ENCODE measurements around the gene PTPRN2. TPM values are rescaled to one million over a fixed set of nuclear protein-coding genes. Genes with fewer than 3 reads are reported as not detected.
"Not testable (repeated sequence)": the region's sequence is repeated elsewhere in the genome, so short reads cannot be mapped to it uniquely, and the experiment has no call there.

PTPRN2 gene
- total RNA-seq, 2 donors from 2014 or later, result 0.72 to 0.79 TPM

DNA sequence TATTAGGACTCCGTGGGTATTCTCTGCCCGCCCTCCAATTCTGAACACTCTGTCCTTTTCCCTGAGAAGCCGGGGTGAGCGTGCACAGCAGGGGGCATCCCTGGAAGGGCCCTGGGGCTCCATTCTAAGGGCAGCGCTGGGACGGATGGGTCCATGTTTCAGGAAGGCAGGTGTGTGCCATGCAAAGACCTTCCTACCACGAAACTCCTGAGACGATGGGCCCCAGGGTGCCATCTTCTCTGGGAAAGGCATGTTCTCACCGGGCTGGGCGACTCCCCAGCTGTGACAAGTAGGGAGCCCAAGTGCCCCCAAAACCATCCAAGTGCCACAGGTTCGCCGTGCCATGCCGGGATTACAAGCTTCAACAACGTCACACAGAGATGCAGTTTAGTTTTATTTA is 994.1 kb downstream of the PTPRN2 start:
- Mint-ChIP-seq H3K27me3 (ENCODE audit: low read depth) (no peaks in the 10 kb centered on the region), H3K4me1 (ENCODE audit: low read depth) (no peaks in the 10 kb centered on the region), H3K9me3 (no peaks in the 10 kb centered on the region), H3K4me3 (no peak overlapping the region), H3K36me3 (ENCODE audit: insufficient read depth in 2 of 2) (no peaks in the 10 kb centered on the region), H3K27ac (no peak overlapping the region)
- no peak for DNase-seq
- no peak for ATAC-seq (replicated peaks in 1 of 2)

DNA sequence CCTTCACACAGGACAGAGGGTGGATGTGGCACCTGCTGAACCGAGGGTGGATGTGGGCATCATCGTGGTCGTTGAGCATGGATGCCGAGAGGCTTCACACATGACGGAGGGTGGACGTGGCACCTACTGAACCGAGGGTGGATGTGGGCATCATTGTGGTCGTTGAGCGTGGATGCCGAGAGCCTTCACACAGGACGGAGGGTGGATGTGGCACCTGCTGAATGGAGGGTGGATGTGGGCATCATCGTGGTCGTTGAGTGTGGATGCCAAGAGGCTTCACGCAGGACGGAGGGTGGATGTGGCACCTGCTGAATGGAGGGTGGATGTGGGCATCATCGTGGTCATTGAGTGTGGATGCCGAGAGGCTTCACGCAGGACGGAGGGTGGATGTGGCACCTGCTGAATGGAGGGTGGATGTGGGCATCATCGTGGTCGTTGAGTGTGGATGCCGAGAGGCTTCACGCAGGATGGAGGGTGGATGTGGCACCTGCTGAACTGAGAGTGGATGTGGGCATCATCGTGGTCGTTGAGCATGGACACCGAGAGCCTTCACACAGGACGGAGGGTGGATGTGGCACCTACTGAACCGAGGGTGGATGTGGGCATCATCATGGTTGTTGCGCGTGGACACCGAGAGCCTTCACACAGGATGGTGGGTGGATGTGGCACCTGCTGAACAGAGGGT is 994.8 kb downstream of the PTPRN2 start:
- not testable (repeated sequence) for H3K9me3 Mint-ChIP-seq; H3K36me3 Mint-ChIP-seq (ENCODE audit: insufficient read depth in 2 of 2); ATAC-seq (replicated peaks in 1 of 2); H3K4me1 Mint-ChIP-seq (ENCODE audit: low read depth); H3K27me3 Mint-ChIP-seq (ENCODE audit: low read depth); H3K4me3 Mint-ChIP-seq; H3K27ac Mint-ChIP-seq; DNase-seq

DNA sequence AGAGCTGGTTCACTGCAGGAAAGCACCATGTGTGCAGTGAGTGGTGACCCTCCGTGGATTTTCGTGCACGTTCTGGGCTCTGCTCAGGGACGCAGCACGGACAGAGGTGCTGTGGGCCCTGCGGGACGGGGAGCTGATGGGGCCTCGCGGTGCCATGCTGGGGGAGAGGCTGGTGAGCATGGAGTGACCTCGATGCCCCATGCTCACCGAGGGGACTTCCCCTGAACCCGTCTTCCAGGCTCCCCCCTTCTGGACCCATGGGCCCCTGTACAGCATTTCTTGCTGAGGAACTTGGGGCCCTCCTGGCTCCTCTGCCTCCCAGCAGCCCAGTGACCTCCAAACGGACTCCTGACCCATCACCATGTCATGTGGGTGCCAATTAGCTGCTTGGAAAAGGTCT is 997.1 kb downstream of the PTPRN2 start:
- DNase-seq (no peak), ATAC-seq (replicated peaks in 1 of 2) (no peak)
- Mint-ChIP-seq H3K9me3 (no peaks in the 10 kb centered on the region), H3K4me3 (no peak overlapping the region), H3K27ac (no peak overlapping the region), H3K27me3 (ENCODE audit: low read depth) (peaks cover 2% of the 10 kb centered on the region), H3K36me3 (ENCODE audit: insufficient read depth in 2 of 2) (no peaks in the 10 kb centered on the region), H3K4me1 (ENCODE audit: low read depth) (peaks cover 7% of the 10 kb centered on the region)

DNA sequence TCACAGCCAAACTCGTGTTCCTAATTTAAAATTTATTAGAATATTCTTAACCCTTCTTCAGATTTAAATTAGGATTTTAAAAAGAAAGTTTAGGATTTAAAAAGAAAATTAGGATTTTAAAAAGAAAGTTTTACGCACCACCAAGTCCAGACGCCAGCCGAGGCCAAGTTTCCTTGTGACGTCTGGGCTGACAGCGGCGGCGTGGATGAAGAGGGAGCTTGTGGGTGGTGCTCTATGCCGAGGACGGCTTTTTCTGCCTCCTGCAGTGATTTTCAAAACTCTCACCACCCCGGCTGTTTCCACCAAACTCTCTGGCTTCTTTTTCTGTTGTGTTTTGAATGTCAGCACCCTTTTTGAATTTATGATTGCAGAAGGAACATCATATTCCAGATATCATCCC is 997.9 kb downstream of the PTPRN2 start:
- ATAC-seq (replicated peaks in 1 of 2), result no peak
- no peak for DNase-seq
- no peaks in the 10 kb centered on the region for H3K36me3 Mint-ChIP-seq (ENCODE audit: insufficient read depth in 2 of 2)
- H3K4me3 Mint-ChIP-seq, result no peak overlapping the region
- no peaks in the 10 kb centered on the region for H3K9me3 Mint-ChIP-seq
- H3K27ac Mint-ChIP-seq, result no peak overlapping the region
- peaks cover 12% of the 10 kb centered on the region for H3K4me1 Mint-ChIP-seq (ENCODE audit: low read depth)
- H3K27me3 Mint-ChIP-seq (ENCODE audit: low read depth), result peaks cover 9% of the 10 kb centered on the region

DNA sequence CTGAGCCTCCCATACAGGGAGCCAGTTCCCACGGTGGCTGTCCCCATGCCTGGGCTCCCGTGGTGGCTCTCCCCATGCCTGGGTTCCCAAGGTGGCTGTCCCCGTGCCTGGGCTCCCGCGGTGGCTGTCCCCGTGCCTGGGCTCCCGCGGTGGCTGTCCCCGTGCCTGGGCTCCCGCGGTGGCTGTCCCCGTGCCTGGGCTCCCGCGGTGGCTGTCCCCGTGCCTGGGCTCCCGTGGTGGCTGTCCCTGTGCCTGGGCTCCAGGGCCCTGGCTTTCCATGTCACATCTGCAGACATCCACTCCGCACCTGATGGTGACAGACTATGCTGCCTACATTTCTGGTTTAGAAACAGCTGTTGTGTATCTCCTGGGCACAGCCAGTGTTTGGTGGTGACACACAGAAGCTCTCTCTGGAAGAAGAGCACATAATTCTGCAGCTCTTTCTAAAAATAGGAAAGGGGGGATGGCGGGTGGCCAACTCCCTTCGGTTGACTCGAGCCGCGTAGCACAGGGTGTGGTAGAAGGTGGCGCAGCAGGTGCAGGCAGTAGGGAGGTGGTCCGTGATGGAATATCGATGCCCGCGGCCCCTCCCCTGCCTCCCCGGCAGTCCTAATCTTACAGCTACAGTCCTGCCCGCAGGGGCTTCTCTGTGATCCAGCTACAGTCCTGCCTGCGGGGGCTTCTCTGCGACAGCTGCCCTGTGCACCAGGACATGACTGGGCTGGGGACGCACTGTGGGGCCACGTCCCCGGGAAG is 999.6 kb downstream of the PTPRN2 start:
- Mint-ChIP-seq H3K27me3 (ENCODE audit: low read depth) (peaks cover 18% of the 10 kb centered on the region), H3K27ac (no peak overlapping the region), H3K4me1 (ENCODE audit: low read depth) (peaks cover 16% of the 10 kb centered on the region), H3K36me3 (ENCODE audit: insufficient read depth in 2 of 2) (no peaks in the 10 kb centered on the region), H3K9me3 (no peaks in the 10 kb centered on the region), H3K4me3 (no peak overlapping the region)
- no peak for ATAC-seq (replicated peaks in 1 of 2)
- DNase-seq, result no peak

DNA sequence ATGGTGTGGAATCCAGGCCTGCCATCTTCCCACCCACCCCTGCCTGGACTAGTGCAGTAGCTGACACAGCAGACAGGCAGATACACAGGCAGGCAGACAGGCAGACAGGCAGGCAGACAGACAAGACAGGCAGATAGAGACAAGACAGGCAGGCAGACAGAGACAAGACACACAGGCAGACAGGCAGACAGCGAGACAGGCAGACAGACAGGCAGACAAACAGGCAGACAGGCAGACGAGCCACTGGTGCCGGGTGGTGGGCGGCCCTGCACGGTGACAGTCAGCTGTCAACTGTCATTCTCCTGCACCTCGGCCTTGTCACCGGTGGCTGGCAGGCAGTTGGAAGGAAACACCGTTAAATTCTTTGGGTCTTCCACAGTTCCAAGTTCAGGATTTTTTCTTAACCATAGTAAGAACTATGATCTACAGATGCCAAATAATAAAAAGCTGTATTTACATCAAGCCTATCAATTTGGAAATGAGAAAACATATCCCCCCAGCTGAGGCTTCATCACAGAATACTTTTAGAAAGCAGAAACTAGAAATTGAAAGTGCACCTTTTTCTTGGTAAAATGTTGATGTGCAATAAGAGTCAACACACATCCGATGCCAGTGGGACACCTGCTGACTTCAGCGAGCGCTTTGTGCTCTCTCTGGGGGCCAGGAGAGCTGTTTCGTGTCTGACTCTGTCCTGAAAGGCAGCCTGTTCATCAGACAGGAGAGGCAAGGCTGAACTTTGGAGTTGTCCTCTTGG is 1000.4 kb downstream of the PTPRN2 start:
- Mint-ChIP-seq H3K9me3 (no peaks in the 10 kb centered on the region), H3K4me3 (no peak overlapping the region), H3K36me3 (ENCODE audit: insufficient read depth in 2 of 2) (no peaks in the 10 kb centered on the region), H3K4me1 (ENCODE audit: low read depth) (peaks cover 16% of the 10 kb centered on the region), H3K27ac (no peak overlapping the region), H3K27me3 (ENCODE audit: low read depth) (peaks cover 19% of the 10 kb centered on the region)
- DNase-seq, result no peak
- no peak for ATAC-seq (replicated peaks in 1 of 2)

DNA sequence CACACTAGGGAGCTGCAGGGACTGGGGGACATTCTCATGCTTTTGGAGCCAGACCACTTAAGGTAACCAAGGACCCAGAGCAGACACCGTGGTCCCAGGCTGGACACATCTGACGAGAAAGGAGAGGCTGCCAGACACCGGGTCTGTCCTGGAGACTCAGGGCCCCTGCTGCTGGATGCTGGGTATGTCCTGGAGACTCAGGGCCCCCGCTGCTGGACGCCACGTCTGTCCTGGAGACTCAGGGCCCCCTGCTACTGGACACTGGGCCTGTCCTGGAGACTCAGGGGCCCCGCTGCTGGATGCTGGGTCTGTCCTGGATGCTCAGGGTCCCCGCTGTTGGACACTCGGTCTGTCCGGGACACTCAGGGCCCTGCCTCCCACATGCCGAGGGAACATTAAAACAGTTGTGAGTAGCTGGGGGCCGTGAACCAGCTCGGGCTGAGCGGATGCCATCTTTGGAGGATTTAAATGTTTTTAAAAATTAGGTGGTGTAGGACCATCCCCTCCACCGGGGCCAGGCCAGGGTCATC is 1001.1 kb downstream of the PTPRN2 start:
- Mint-ChIP-seq H3K36me3 (ENCODE audit: insufficient read depth in 2 of 2) (no peaks in the 10 kb centered on the region), H3K4me3 (no peak overlapping the region), H3K4me1 (ENCODE audit: low read depth) (peaks cover 16% of the 10 kb centered on the region), H3K27me3 (ENCODE audit: low read depth) (peaks cover 19% of the 10 kb centered on the region), H3K9me3 (no peaks in the 10 kb centered on the region), H3K27ac (no peak overlapping the region)
- DNase-seq (no peak), ATAC-seq (replicated peaks in 1 of 2) (no peak)

DNA sequence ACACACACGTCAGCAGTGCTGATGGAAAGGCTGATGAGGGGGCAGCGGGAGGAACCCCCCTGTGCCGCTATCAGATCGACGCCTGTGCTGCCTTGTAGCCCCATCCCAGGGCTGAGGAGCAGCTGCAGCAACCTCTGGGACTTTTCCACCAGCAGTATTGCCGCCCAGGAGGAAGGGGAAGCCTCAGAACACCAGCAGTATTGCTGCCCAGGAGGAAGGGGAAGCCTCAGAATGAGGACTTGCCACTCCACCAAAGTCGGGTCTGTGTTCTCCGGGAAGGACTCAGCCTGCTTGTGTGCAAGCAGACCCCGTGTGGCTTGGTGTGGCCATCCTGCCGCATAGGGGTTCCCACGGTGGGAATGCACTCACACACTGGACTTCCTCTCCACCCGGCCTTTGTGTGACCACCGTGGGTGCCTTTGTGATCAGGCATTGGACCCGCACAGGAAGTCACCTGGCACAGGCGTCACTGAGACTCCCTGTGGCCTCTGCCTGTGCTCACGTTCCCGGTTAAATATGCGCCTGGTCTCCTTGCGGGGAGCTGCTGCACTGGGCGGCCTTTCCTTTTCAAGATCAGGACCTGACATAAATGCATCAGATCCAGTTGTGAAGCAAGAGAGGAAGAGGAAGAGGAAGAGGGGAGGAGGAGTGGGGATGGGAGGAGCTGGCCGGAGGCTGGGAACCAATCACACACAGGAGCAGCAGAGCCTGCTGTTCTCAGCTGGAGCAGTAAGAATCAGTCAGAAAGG is 1002.3 kb downstream of the PTPRN2 start:
- peak in 1 of 2 donors; percentile 32 for ATAC-seq (replicated peaks in 1 of 2)
- Mint-ChIP-seq H3K4me1 (ENCODE audit: low read depth) (peaks cover 16% of the 10 kb centered on the region), H3K4me3 (peak overlapping the region; percentile 59 to 83), H3K27me3 (ENCODE audit: low read depth) (peaks cover 19% of the 10 kb centered on the region), H3K36me3 (ENCODE audit: insufficient read depth in 2 of 2) (no peaks in the 10 kb centered on the region), H3K27ac (no peak overlapping the region), H3K9me3 (no peaks in the 10 kb centered on the region)
- DNase-seq, result no peak

DNA sequence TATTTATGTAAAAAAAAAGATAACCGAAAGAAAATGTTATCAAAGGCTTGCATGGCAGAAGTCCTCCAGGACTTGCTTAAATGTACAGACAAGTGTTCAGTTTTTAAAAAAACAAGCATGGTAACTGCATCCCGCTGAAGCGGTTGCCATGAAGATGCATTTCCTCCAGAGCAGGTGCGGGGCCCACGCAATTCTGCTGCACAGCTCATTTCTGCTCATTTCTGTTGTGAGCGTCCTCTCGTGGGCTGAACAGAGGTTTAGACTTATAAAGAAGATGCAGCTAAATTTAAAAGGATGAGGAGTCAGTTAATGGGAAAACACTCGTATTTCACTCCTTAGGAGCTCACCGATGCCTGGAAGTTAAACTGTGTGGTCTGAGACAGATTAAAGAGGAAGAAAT is 1003.2 kb downstream of the PTPRN2 start:
- DNase-seq (no peak), ATAC-seq (replicated peaks in 1 of 2) (no peak)
- H3K4me1 Mint-ChIP-seq (ENCODE audit: low read depth), result peaks cover 16% of the 10 kb centered on the region
- H3K4me3 Mint-ChIP-seq, result no peak overlapping the region
- no peaks in the 10 kb centered on the region for H3K36me3 Mint-ChIP-seq (ENCODE audit: insufficient read depth in 2 of 2)
- H3K9me3 Mint-ChIP-seq, result no peaks in the 10 kb centered on the region
- H3K27me3 Mint-ChIP-seq (ENCODE audit: low read depth), result peaks cover 19% of the 10 kb centered on the region
- H3K27ac Mint-ChIP-seq, result no peak overlapping the region

DNA sequence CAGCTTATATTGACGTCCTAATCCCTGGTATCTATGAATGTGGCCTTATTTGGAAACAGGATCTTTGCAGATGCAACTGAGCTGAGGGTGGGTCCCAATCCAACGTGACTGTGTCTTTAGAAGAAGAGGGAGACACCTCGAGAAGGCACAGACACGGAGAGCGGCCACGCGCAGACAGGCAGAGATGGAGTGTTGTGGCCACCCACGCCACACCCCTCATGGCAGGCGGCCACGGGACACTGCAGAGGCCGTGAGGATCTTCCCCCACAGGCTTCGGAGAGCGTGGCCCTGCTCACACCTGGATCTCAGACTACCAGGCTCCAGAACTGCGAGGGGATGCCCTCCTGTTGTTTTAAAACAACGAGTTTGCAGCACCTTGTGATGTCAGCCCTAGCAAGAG is 1005.9 kb downstream of the PTPRN2 start:
- H3K4me1 Mint-ChIP-seq (ENCODE audit: low read depth), result peaks cover 22% of the 10 kb centered on the region
- H3K27ac Mint-ChIP-seq, result no peak overlapping the region
- DNase-seq (no peak), ATAC-seq (replicated peaks in 1 of 2) (no peak)
- no peak overlapping the region for H3K4me3 Mint-ChIP-seq
- H3K27me3 Mint-ChIP-seq (ENCODE audit: low read depth), result peaks cover 19% of the 10 kb centered on the region
- no peaks in the 10 kb centered on the region for H3K36me3 Mint-ChIP-seq (ENCODE audit: insufficient read depth in 2 of 2)
- H3K9me3 Mint-ChIP-seq, result no peaks in the 10 kb centered on the region

DNA sequence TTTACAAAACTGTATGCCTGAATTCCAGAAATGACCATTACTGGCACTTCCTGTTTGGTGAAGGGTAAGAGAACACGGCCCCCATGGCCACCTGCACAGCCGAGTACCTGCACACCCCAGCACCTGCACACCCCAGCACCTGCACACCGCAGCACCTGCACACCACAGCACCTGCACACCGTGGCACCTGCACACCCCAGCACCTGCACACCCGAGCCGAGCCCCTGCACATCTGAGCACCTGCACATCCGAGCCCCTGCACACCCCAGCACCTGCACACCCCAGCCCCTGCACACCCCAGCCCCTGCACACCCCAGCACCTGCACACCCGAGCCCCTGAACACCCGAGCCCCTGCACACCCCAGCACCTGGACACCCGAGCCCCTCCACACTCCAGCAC is 1007.3 kb downstream of the PTPRN2 start:
- no peak for ATAC-seq (replicated peaks in 1 of 2)
- no peak overlapping the region for H3K27ac Mint-ChIP-seq
- no peak overlapping the region for H3K4me3 Mint-ChIP-seq
- H3K9me3 Mint-ChIP-seq, result no peaks in the 10 kb centered on the region
- DNase-seq, result no peak
- no peaks in the 10 kb centered on the region for H3K36me3 Mint-ChIP-seq (ENCODE audit: insufficient read depth in 2 of 2)
- H3K27me3 Mint-ChIP-seq (ENCODE audit: low read depth), result peaks cover 14% of the 10 kb centered on the region
- peaks cover 27% of the 10 kb centered on the region for H3K4me1 Mint-ChIP-seq (ENCODE audit: low read depth)

DNA sequence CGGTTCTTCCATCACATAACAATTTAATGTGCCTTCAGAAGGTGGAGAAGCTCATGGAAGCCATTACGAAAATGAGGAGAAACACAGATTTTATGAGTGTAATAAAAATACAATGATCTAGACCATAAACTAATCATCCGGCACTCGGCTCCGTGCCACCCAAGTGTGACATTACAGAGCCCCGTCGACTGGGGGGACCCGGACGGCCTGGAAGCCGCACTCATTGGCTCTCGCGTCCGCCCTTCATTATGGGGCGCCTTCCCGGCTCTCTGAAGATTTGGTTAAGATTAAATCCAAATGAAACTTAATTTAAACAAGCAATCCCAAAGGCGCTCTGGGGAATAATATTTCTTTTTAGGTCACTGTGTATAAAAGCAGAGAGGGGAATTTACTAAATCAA is 1008.2 kb downstream of the PTPRN2 start:
- Mint-ChIP-seq H3K27me3 (ENCODE audit: low read depth) (peaks cover 7% of the 10 kb centered on the region), H3K4me3 (no peak overlapping the region), H3K36me3 (ENCODE audit: insufficient read depth in 2 of 2) (no peaks in the 10 kb centered on the region), H3K9me3 (no peaks in the 10 kb centered on the region), H3K4me1 (ENCODE audit: low read depth) (peaks cover 21% of the 10 kb centered on the region), H3K27ac (no peak overlapping the region)
- no peak for ATAC-seq (replicated peaks in 1 of 2)
- no peak for DNase-seq
